ENCODE data around the gene NTM. TPM values are rescaled to one million over a fixed set of nuclear protein-coding genes. Genes with fewer than 3 reads are reported as not detected.

The NTM gene
- total RNA-seq, 4 donors from 2014 or later = 0.21 to 3.2 (median 0.84) TPM

GRCh38 chr11:132126973-132127899, 756.8 kb downstream of the NTM start:
- intact Hi-C loops (cut with DNase I) = no loop called here
- WGBS, 2 donors = 42 to 49% methylated on average over 18 of the region's 19 CpGs
- Histone ChIP-seq H3K4me1 (peaks cover 0 to 19% (median 14%) of the 10 kb centered on the region in 3 donors), H3K36me3 (no peaks in the 10 kb centered on the region), H3K27me3 (no peaks in the 10 kb centered on the region), H3K4me3 (peak overlapping the region in 3 of 4 donors; percentile 34 to 58 (median 36)), H3K27ac (peak overlapping the region in 2 of 4 donors; percentile 49 to 71), H3K9me3 (no peaks in the 10 kb centered on the region)
- DNase-seq = no peak
- TF ChIP-seq CTCF (IDR thresholded peaks at IDR 0.05) = peak in 2 of 6 experiments; percentile 20 to 35
- no peak for TF ChIP-seq POLR2A (IDR thresholded peaks at IDR 0.05)

GRCh38 chr11:132127900-132128288, 757.5 kb downstream of the NTM start:
- Histone ChIP-seq H3K36me3 (no peaks in the 10 kb centered on the region), H3K9me3 (no peaks in the 10 kb centered on the region), H3K27me3 (no peaks in the 10 kb centered on the region), H3K27ac (no peak overlapping the region), H3K4me3 (no peak overlapping the region), H3K4me1 (peaks cover 0 to 19% (median 14%) of the 10 kb centered on the region in 3 donors)
- DNase-seq = no peak
- WGBS, 2 donors = 76 to 78% methylated on average over 1 to 2 of the region's 2 CpGs
- intact Hi-C loops (cut with DNase I) = no loop called here
- TF ChIP-seq POLR2A (IDR thresholded peaks at IDR 0.05) (no peak), CTCF (IDR thresholded peaks at IDR 0.05) (no peak)

GRCh38 chr11:132131047-132131446, 760.6 kb downstream of the NTM start:
- Histone ChIP-seq H3K9me3 (no peaks in the 10 kb centered on the region), H3K27ac (no peak overlapping the region), H3K27me3 (no peaks in the 10 kb centered on the region), H3K4me3 (no peak overlapping the region), H3K36me3 (no peaks in the 10 kb centered on the region), H3K4me1 (peaks cover 0 to 16% (median 12%) of the 10 kb centered on the region in 3 donors)
- WGBS, 2 donors = 75 to 91% methylated on average over 3 to 4 of the region's 4 CpGs
- TF ChIP-seq CTCF (IDR thresholded peaks at IDR 0.05) = no peak
- TF ChIP-seq POLR2A (IDR thresholded peaks at IDR 0.05) = no peak
- intact Hi-C loops (cut with DNase I) = no loop called here
- no peak for DNase-seq

- H3K27me3 ChIP-seq = no peaks in the 10 kb centered on the region
- TF ChIP-seq CTCF (IDR thresholded peaks at IDR 0.05) (no peak), POLR2A (IDR thresholded peaks at IDR 0.05) (no peak)
- H3K4me3 ChIP-seq = no peak overlapping the region
- no peak overlapping the region for H3K27ac ChIP-seq
- WGBS, 2 donors = 41 to 58% methylated on average over 8 to 9 of the region's 9 CpGs
- no peak for DNase-seq
- no peaks in the 10 kb centered on the region for H3K9me3 ChIP-seq
- peaks cover 0 to 8% (median 7%) of the 10 kb centered on the region in 3 donors for H3K4me1 ChIP-seq
- intact Hi-C loops (cut with DNase I) = no loop called here
- no peaks in the 10 kb centered on the region for H3K36me3 ChIP-seq
Measured at GRCh38 chr11:132131961-132132360, 761.5 kb downstream of the NTM start.

- no peak overlapping the region for H3K27ac ChIP-seq
- H3K4me3 ChIP-seq = no peak overlapping the region
- 51 to 57% methylated on average over 5 of the region's 5 CpGs for WGBS, 2 donors
- TF ChIP-seq POLR2A (IDR thresholded peaks at IDR 0.05) (no peak), CTCF (IDR thresholded peaks at IDR 0.05) (no peak)
- intact Hi-C loops (cut with DNase I) = no loop called here
- H3K27me3 ChIP-seq = no peaks in the 10 kb centered on the region
- no peaks in the 10 kb centered on the region for H3K36me3 ChIP-seq
- DNase-seq = no peak
- no peaks in the 10 kb centered on the region for H3K4me1 ChIP-seq
- no peaks in the 10 kb centered on the region for H3K9me3 ChIP-seq
Measured at GRCh38 chr11:132134322-132134721, 763.9 kb downstream of the NTM start.

All from esophagus squamous epithelium (tissue), 5 donors.